HG02571 (cell line): ENCODE results near the gene MPRIP.
"Not testable (repeated sequence)": the region's sequence is repeated elsewhere in the genome, so short reads cannot be mapped to it uniquely, and the experiment has no call there.

ENCODE experiments used
- ATAC-seq: cut with Tn5 transposase; IDR thresholded peaks from one replicate; pipeline ENCODE4 v1.9.1; 2021; ENCODE audit warnings: mild to moderate bottlenecking, moderate library complexity; ENCODE audit not compliant: unreplicated experiment

MPRIP gene

DNA sequence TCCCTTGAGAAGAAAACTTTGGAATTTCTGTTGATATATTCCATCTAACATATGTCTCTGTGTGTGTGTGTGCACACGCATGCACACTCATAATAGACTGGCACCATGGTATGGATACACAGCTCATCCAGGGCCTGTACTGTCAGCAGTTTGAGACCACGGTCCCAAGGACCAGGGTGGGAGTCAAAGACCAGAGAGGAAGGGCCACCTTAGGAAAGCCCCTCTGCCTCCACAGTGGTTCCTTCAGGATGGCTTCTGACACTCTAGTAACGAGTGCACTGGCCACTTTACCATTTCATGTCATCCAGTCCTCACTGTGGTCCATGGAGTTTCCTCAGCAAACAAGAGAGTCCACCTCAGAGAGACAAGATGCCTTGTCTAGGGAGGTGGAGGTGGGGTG is 82.1 kb downstream of the MPRIP start:
- no peak for ATAC-seq

DNA sequence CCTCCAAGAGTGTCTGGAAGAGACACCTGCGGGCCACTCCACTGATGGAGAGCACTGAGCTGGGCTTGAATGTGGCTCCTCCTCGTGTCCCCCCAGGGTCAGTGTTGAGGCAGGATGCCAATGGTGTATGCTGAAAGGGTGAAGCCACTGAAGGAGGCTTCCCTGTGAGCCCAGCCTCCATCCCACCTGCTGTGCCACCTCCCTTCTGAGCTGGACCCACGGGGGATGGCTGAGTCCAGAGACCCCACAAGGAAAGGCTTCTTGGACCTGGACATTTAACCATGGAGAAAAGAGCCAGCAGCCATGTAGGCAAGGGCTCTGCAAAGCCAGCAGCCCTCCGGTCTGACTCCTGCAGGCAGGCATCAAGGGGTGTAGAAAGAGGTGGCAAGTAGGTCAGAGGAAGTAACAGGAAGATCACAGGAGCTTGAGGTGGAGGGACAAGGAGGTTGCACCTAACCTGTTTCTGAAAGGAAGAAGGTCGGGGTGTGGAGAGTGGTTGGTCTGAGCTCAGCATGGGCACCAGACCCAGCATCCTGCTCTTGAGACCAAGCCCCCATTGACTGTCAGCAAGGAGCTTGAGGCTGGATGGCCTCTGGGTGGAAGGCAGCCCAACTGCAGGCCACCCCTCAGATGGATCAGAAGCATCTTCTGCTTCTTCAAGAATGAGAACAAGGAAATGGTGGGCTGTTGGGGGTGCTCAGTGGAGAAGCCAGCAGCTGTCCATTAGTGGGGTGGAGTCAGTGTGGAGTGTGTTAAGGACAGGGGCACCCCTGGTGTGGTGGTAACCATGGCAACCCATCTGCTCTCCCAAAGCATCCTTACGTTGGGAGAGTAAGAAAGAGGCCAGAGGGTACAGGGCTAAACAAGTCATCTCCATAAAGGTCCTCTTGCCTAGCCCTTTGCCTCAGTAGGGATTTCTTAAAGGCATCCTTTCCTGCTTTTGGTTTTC is 83.2 kb downstream of the MPRIP start:
- no peak for ATAC-seq

GRCh38 chr17:17126131-17127110 is 84.2 kb downstream of the MPRIP start:
- no peak for ATAC-seq

DNA sequence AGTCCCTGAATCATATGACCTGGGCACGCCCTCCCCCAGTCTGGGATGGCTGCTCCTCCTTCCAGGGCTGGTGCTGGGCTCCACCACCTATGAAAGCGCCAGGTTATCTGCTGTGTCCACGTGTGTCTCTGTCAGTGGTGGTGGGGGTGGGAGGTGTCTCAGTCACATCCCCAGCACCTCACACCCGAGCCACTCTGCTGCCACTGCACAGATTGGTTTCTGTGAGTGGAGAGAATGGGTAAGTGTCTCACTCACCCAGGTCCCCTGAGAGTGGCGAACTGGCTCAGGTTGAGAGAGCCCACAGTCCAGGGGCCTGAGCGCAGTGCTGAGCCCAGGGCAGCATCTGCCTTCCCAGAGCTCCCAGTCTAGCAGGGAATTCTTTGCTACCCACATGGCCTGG is 84.9 kb downstream of the MPRIP start:
- no peak for ATAC-seq

DNA sequence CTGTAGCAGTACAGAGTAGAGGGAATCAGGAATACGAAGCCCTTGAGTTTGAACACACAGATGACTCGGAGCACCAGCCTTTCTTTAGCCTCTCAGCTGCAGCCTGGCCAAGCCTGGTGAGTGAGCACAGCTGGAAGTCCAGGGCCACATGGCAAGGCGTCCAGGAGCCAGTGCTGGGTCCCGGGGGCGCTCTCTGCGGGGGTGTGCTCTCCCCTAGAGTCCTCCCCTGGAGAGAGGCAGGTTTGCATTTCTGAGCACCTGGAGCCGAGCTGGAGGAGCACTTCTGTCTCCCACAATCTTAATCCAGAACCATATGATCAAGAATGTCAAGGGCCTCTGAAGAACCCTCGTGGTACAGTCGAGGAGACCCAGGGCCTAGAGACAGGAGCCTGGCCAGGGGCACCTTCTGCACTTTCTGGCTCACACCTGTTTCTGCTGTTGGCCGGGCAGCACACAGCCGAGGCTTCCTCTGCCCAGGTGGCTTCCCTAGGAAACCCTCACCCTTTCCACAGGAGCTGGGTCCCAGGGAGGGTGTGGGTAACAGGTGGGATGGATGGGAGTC is 85.6 kb downstream of the MPRIP start:
- no peak for ATAC-seq

GRCh38 chr17:17128476-17129075 is 86.3 kb downstream of the MPRIP start:
- no peak for ATAC-seq

GRCh38 chr17:17129466-17129865 is 87.2 kb downstream of the MPRIP start:
- no peak for ATAC-seq

DNA sequence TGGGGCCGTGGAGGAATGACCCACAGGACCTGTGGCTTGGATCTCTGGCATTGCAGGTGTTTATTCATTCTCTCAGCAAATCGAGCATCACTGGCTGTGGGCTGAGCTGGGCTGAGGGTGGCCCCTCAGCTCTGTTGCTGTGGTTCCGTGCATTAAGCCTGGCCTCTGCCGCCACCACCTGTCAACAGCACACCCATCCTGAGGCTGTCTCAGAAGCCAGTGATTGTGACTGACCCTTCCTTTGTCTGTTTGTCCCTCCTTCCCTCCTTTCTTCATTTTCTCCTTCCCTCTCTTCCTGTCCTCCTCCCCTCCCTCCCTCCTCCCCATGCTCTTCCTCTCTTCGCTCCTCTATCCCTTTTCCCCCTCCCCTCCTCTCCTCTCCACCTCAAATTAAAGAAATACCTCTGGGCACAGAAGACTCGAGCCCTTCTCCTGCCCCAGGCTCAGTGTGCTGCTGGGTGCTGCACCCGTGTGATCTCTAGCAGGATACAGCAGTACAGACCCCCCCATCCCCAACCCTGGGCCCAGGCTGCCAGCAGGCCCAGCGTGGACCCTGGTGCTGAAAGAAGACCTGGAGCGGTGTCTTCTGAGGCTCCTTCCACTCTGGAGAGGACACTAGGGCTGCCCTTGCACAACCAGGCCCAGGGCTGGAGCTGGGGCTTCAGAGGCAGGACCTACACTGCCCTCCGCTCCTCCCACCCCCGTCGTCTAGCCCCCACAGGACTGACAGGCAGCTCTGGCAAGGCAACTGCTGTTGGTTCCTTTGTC is 88.0 kb downstream of the MPRIP start:
- no peak for ATAC-seq

GRCh38 chr17:17131839-17132238 is 89.6 kb downstream of the MPRIP start:
- no peak for ATAC-seq

DNA sequence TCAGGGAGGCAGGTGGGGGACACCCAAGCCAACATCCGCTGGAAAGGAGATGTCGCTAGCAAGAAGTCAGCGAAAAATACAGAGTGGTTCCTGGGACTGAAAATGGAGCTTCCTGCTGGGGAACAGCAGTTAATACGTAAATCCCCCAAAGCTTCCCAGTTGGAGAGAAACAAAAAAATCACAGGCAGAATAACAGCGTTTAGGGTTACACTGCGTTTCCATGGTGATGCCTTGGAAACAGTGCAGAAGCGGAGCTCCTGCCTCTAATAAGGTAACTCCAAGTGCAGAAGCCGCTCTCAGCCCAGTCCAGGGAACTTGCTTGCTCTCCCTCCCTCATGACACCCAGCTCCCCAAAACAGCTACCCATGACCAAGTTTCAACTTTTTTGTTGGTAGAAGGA is 90.5 kb downstream of the MPRIP start:
- ATAC-seq = no peak

DNA sequence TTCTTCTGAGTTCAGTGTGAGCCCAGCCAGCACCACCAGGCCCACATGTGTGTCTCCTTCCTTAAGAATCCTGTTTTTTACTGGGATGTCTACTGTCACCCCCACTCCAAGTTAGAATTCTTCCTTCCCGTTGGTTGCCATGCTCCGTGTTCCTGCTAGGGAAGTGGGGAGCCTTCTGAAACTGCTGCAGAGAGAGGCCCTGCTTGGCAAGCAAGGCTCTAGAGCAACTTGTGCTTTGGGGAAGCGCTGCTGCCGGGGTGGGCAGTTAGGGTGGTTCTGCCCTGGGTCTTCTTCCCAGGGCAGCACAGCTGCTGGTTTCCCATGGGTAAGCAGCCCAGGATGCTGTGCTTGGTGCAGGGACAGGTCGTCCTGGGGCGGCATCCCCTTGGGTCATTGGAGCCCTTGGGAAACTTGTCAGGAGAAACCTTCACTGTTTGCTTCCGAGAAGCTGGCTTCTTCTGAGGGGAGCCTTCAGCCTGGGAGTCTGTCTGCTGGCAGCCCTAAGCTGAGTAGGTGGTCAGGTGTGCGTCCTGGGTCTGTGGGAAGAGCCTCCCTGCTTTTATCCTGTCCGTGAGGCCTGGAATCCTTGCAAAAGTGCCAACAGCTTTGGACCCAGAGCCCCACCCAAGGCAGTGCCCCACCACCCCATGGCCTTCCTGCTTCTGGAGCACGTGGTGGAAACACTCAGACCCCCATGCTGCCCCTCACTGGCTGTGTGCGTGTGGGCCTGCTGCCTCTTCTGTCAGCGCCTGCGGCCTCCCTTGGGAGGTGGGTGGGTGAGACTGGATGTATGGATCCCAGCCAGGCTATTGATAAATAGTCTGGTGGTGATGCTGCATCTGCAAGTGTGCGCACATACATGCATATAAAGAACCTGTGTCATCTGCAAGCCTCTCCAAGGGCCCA is 92.0 kb downstream of the MPRIP start:
- ATAC-seq = no peak

GRCh38 chr17:17134957-17135333 is 92.7 kb downstream of the MPRIP start:
- ATAC-seq = no peak

- ATAC-seq = not testable (repeated sequence)
Measured at GRCh38 chr17:17136221-17136620, 94.0 kb downstream of the MPRIP start.

DNA sequence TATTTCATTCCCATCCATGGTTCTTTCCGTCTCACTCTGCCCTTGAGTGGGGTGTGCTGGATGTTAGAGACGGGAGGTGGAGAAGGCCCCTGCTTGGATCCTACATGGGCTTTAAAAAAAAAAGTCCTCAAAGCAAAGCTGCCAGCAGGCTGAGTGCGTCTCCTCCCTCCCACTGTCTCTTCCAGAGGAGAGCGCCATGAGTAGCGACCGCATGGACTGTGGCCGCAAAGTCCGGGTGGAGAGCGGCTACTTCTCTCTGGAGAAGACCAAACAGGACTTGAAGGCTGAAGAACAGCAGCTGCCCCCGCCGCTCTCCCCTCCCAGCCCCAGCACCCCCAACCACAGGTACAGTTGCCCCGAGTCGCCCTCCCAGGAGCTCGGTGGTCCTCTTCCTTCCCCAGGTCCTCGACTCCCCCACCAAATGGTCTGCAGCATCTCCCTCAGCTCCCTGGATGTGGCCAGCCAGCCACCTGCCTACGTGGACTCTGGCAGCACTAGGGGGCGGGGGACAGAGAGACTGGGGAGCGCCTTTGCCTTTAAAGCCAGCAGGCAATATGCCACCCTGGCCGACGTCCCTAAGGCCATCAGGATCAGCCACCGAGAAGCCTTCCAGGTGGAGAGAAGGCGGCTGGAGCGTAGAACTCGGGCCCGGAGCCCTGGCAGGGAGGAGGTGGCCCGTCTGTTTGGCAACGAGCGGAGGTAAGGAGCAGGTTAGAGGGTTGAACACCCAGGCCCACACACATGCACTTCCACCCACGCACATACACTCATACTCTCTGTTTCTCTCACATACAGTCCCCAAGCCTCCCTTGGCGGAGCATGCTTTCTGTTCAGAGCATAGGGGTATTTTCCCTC is 95.7 kb downstream of the MPRIP start:
- no peak for ATAC-seq

- ATAC-seq = no peak
Measured at GRCh38 chr17:17139972-17140589, 97.8 kb downstream of the MPRIP start.

GRCh38 chr17:17140590-17140980 is 98.3 kb downstream of the MPRIP start:
- no peak for ATAC-seq

DNA sequence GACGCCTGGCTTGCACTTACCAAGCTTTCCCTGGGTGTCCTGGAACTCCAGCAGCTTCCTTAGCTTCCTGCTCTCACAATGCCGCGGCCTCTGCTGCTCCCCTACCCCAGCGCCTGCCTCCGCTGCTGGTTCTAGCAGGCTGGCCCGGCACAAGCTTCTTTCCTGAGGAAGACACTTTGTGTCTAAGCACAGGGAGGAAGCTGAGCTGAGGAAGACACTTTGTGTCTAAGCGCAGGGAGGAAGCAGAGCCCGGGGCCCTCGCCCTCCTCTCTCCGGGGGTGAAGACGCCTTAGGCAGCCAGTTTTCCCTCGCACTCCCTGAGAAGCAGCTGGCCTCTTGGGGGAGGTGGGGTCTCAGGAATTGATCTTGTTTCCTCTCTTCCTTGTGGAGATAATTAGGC is 99.0 kb downstream of the MPRIP start:
- no peak for ATAC-seq
